Heart left ventricle (tissue), 13 donors: Measurements from ENCODE around the gene PCDH17.

ENCODE experiments used
- POLR2A ChIP-seq, 2 donors: fragments of 450-650 bp; IDR thresholded peaks; one replicate each; pipeline ENCODE4 v1.6.1; 2017; ENCODE audit warnings: antibody characterized with exemption in 2 of 2, mild to moderate bottlenecking in 2 of 2, moderate library complexity in 2 of 2
- TF ChIP-seq, protein P1 (sequence below), 12 donors: fragments of 200-600 bp; sonication (generic) in 4 of 12; IDR thresholded peaks; one replicate each; pipeline versions ENCODE4 v1.5.0 to v1.8.0; 2018 to 2022; ENCODE audit warnings: antibody characterized with exemption in 12 of 12, mild to moderate bottlenecking in 5 of 12
- donor health status: ischemic (EF 13 %, LVEDD 7.1; RV severe dilation, severe dysfunction).
- donor health status: DM: no; HTN: yes; CAD: no.
- donor health status: DM: no; HTN: no; CAD: no.
- donor health status: ischemic (EF 25% LVEDD 6.9; RV normal size, moderate dysfunction).
- donor health status: ischemic (EF 25% LVEDD 5.7; RV mildly dilated, moderate dysfunction).
- donor health status: ischemic (EF 35%, LVEDD 5.7; RV mildly dilated, moderate dysfunction).
- donor health status: nonischemic (EF 11% LVEDD 7.7; RV severe dilation, severe dysfunction).
- donor health status: DM: yes; HTN: yes; CAD: no.
- donor health status: PGD.
- donor health status: ischemic (EF 29% LVEDD 5.4; RV normal size, mild dysfunction).
- donor health status: nonischemic (EF 23%, LVEDD 6.1; RV moderate dilation, normal function).

DNA sequence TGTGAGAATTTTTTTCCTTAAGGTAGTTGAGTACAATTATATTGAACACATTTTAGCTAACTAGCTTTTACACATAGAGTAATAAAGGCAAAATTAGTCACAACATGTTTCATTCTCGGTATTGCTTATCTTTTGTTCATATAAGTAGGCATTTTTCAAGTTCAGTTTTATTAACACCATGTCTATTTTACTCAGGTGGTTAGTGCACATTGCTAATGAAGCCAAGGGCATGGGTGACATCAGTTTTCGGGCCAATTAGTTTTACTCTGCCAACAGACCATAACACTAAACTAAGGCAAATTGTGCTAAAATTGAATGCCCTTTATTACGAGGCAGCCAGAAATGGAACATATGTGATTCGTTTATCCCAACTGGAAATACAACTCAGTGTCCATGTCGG lies 19.6 kb upstream of the PCDH17 start:
- TF ChIP-seq, protein P1, sequence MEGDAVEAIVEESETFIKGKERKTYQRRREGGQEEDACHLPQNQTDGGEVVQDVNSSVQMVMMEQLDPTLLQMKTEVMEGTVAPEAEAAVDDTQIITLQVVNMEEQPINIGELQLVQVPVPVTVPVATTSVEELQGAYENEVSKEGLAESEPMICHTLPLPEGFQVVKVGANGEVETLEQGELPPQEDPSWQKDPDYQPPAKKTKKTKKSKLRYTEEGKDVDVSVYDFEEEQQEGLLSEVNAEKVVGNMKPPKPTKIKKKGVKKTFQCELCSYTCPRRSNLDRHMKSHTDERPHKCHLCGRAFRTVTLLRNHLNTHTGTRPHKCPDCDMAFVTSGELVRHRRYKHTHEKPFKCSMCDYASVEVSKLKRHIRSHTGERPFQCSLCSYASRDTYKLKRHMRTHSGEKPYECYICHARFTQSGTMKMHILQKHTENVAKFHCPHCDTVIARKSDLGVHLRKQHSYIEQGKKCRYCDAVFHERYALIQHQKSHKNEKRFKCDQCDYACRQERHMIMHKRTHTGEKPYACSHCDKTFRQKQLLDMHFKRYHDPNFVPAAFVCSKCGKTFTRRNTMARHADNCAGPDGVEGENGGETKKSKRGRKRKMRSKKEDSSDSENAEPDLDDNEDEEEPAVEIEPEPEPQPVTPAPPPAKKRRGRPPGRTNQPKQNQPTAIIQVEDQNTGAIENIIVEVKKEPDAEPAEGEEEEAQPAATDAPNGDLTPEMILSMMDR (IDR thresholded peaks at IDR 0.05) = no peak
- no peak for TF ChIP-seq POLR2A (IDR thresholded peaks at IDR 0.05)
